ENCODE measurements around the gene HHEX.

Gene HHEX

GRCh38 chr10:92712016-92712889 is 22.5 kb downstream of the HHEX start:
- TF ChIP-seq FOXM1 (IDR thresholded peaks at IDR 0.05; ENCODE audit: borderline replicate concordance, low read depth) (no peak), REST (IDR thresholded peaks at IDR 0.05; ENCODE audit: low read depth) (no peak), NFIC (IDR thresholded peaks at IDR 0.05) (no peak), TAF1 (IDR thresholded peaks at IDR 0.05; ENCODE audit: low read depth) (no peak), YY1 (IDR thresholded peaks at IDR 0.05; ENCODE audit: low read depth) (no peak)

DNA sequence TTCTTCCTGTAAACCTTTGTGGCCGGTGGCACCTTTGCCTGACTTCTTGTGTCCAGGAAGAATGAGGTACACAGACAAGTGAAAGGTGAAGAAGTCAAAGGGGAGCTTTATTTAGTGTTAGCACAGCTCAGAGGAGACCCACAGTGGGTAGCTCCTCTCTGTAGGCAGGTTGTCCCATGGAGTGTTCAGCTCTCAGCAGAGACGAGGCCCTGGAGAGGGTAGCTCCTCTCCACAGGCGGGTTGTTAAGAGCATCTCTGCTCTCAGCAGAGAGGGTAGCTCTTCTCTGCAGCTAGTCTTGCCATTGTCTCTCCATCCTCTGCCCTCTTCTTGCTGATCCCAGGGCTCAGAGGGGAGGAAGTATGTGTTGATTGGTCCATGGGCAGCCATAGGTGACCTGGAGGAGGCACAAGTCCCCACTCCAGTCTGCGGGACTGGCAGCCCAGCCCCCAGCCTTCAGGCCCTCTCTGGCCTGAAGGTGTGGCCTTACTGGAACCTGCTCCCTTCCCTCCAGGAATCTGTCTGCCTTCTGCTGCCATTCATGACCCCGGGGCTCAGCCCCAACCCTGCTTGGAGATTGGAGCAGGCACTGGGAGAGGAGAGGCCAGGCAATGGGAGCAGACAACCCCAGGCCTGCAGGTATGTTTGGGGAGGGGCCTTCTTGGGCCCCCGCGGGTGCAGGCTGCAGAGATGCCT is 24.5 kb downstream of the HHEX start:
- TF ChIP-seq NFIC (IDR thresholded peaks at IDR 0.05) = no peak
- no peak for TF ChIP-seq CEBPB (IDR thresholded peaks at IDR 0.05)
- TF ChIP-seq, protein P1, sequence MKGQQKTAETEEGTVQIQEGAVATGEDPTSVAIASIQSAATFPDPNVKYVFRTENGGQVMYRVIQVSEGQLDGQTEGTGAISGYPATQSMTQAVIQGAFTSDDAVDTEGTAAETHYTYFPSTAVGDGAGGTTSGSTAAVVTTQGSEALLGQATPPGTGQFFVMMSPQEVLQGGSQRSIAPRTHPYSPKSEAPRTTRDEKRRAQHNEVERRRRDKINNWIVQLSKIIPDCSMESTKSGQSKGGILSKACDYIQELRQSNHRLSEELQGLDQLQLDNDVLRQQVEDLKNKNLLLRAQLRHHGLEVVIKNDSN (IDR thresholded peaks at IDR 0.05) = no peak
- TF ChIP-seq EP300 (IDR thresholded peaks at IDR 0.05; ENCODE audit: borderline replicate concordance) = no peak
- TF ChIP-seq FOXM1 (IDR thresholded peaks at IDR 0.05; ENCODE audit: borderline replicate concordance, low read depth) = no peak
- no peak for TF ChIP-seq YY1 (IDR thresholded peaks at IDR 0.05; ENCODE audit: low read depth)
- no peak for TF ChIP-seq TAF1 (IDR thresholded peaks at IDR 0.05; ENCODE audit: low read depth)
- no peak for TF ChIP-seq EGR1 (IDR thresholded peaks at IDR 0.05)
- no peak for TF ChIP-seq ZBTB7A (IDR thresholded peaks at IDR 0.05; ENCODE audit: low read depth)
- no peak for TF ChIP-seq TCF12 (IDR thresholded peaks at IDR 0.05; ENCODE audit: low read depth)
- no peak for TF ChIP-seq CREB1 (IDR thresholded peaks at IDR 0.05; ENCODE audit: low read depth)
- TF ChIP-seq RAD21 (IDR thresholded peaks at IDR 0.05; ENCODE audit: low read depth) = no peak
- no peak for TF ChIP-seq TEAD4 (IDR thresholded peaks at IDR 0.05)
- TF ChIP-seq MAX (IDR thresholded peaks at IDR 0.05) = no peak
- no peak for TF ChIP-seq REST (IDR thresholded peaks at IDR 0.05; ENCODE audit: low read depth)

DNA sequence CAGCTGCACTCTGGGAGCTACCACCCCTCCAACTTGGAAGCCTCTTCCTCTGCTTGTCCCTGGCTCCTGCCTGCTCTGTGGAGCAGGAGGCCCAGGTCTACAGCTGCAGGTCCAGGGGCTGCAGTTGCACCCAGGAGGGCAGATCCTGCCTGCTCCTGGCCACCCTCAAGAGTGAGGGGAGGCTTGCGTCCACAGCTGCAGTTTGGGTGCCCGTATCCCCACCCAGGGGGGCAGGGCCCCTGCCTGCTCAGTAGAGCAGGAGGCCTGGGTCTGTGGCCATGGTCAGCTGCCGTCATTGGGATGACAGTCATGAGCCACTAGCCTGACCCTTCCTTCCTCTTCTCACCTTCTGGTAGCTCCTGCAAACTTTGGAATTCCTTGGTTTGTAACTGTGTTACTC is 25.1 kb downstream of the HHEX start:
- TF ChIP-seq NFIC (IDR thresholded peaks at IDR 0.05) (no peak), ZBTB7A (IDR thresholded peaks at IDR 0.05; ENCODE audit: low read depth) (no peak), YY1 (IDR thresholded peaks at IDR 0.05; ENCODE audit: low read depth) (no peak)

- TF ChIP-seq TCF12 (IDR thresholded peaks at IDR 0.05; ENCODE audit: low read depth) = no peak
- TF ChIP-seq, protein P1 (IDR thresholded peaks at IDR 0.05) = no peak
- TF ChIP-seq ZBTB7A (IDR thresholded peaks at IDR 0.05; ENCODE audit: low read depth) = no peak
- TF ChIP-seq FOXM1 (IDR thresholded peaks at IDR 0.05; ENCODE audit: borderline replicate concordance, low read depth) = no peak
- no peak for TF ChIP-seq EP300 (IDR thresholded peaks at IDR 0.05; ENCODE audit: borderline replicate concordance)
- TF ChIP-seq CEBPB (IDR thresholded peaks at IDR 0.05) = no peak
- no peak for TF ChIP-seq RAD21 (IDR thresholded peaks at IDR 0.05; ENCODE audit: low read depth)
- TF ChIP-seq NFIC (IDR thresholded peaks at IDR 0.05) = no peak
- TF ChIP-seq EGR1 (IDR thresholded peaks at IDR 0.05) = no peak
- TF ChIP-seq TAF1 (IDR thresholded peaks at IDR 0.05; ENCODE audit: low read depth) = no peak
These were observed 30.5 kb downstream of the HHEX start for GRCh38 chr10:92719991-92720830.

- TF ChIP-seq YY1 (IDR thresholded peaks at IDR 0.05; ENCODE audit: low read depth) (no peak), TEAD4 (IDR thresholded peaks at IDR 0.05) (no peak), REST (IDR thresholded peaks at IDR 0.05; ENCODE audit: low read depth) (no peak), RAD21 (IDR thresholded peaks at IDR 0.05; ENCODE audit: low read depth) (no peak), ZBTB7A (IDR thresholded peaks at IDR 0.05; ENCODE audit: low read depth) (no peak), EP300 (IDR thresholded peaks at IDR 0.05; ENCODE audit: borderline replicate concordance) (no peak), FOXM1 (IDR thresholded peaks at IDR 0.05; ENCODE audit: borderline replicate concordance, low read depth) (no peak), TAF1 (IDR thresholded peaks at IDR 0.05; ENCODE audit: low read depth) (no peak), CREB1 (IDR thresholded peaks at IDR 0.05; ENCODE audit: low read depth) (no peak), MAX (IDR thresholded peaks at IDR 0.05) (no peak), NFIC (IDR thresholded peaks at IDR 0.05) (no peak), EGR1 (IDR thresholded peaks at IDR 0.05) (no peak), TCF12 (IDR thresholded peaks at IDR 0.05; ENCODE audit: low read depth) (no peak)
- TF ChIP-seq, protein P1 (IDR thresholded peaks at IDR 0.05) = no peak
These were observed 31.0 kb downstream of the HHEX start for GRCh38 chr10:92720831-92721165.

Data from Ishikawa (cell line).